GM23338 (cell line): ENCODE results near the gene FOLR1. TPM values are rescaled to one million over a fixed set of nuclear protein-coding genes. Genes with fewer than 3 reads are reported as not detected.

Source experiments
- ATAC-seq: fragments of 200-7000 bp; cut with Tn5 transposase; 3 replicates; pipeline ENCODE4 v1.9.1; 2020
- DNase-seq: peaks from one replicate; pipeline ENCODE4 v3.0.0-alpha.2; 2015; ENCODE audit warnings: low spot score
- H2AFZ ChIP-seq: fragments of 200-600 bp; sonication (generic); 2 replicates; pipeline ENCODE4 v1.8.0; 2016; ENCODE audit warnings: antibody characterized with exemption, mild to moderate bottlenecking, moderate library complexity
- H3F3A ChIP-seq: fragments of 200-600 bp; sonication (generic); replicated peaks from 2 replicates; pipeline ENCODE4 v1.8.0; 2017; ENCODE audit warnings: antibody characterized with exemption, mixed run types, low read depth
- H3K27ac ChIP-seq: fragments of 200-600 bp; sonication (generic); 2 replicates; pipeline ENCODE4 v1.6.1; 2016; ENCODE audit warnings: low read depth
- H3K27me3 ChIP-seq: fragments of 200-600 bp; sonication (generic); 2 replicates; pipeline ENCODE4 v1.8.0; 2016; ENCODE audit warnings: mild to moderate bottlenecking, mixed run types, moderate library complexity; ENCODE audit not compliant: insufficient read depth
- H3K36me3 ChIP-seq: fragments of 200-600 bp; sonication (generic); 2 replicates; pipeline ENCODE4 v1.8.0; 2016; ENCODE audit warnings: mild to moderate bottlenecking; ENCODE audit not compliant: insufficient read depth
- H3K4me1 ChIP-seq: fragments of 200-600 bp; sonication (generic); 2 replicates; pipeline ENCODE4 v1.8.0; 2016; ENCODE audit warnings: mild to moderate bottlenecking, moderate library complexity; ENCODE audit not compliant: insufficient read depth
- H3K4me2 ChIP-seq: fragments of 200-600 bp; sonication (generic); 2 replicates; pipeline ENCODE4 v1.7.1; 2017; ENCODE audit warnings: mixed run types
- H3K4me3 ChIP-seq: fragments of 200-600 bp; sonication (generic); 2 replicates; pipeline ENCODE4 v1.6.1; 2016; ENCODE audit warnings: mixed run types
- H3K79me2 ChIP-seq: fragments of 200-600 bp; sonication (generic); replicated peaks from 2 replicates; pipeline ENCODE4 v1.8.0; 2017; ENCODE audit warnings: mild to moderate bottlenecking; ENCODE audit not compliant: insufficient read depth
- H3K9me2 ChIP-seq: fragments of 200-600 bp; sonication (generic); 2 replicates; pipeline ENCODE4 v1.8.0; 2017; ENCODE audit not compliant: insufficient read depth
- H4K20me1 ChIP-seq: fragments of 200-600 bp; sonication (generic); replicated peaks from 2 replicates; pipeline ENCODE4 v1.8.0; 2017; ENCODE audit warnings: mild to moderate bottlenecking; ENCODE audit not compliant: insufficient read depth
- H3K27ac Mint-ChIP-seq: 2 replicates; pipeline ENCODE4 v1.8.0; 2020; ENCODE audit warnings: inconsistent platforms, mild to moderate bottlenecking, moderate library complexity, mixed read lengths
- H3K27me3 Mint-ChIP-seq: 3 replicates; pipeline ENCODE4 v1.8.0; 2022; ENCODE audit warnings: low read depth, mild to moderate bottlenecking, moderate library complexity, mixed read lengths, inconsistent platforms; ENCODE audit not compliant: insufficient read depth, poor library complexity
- H3K36me3 Mint-ChIP-seq: 3 replicates; pipeline ENCODE4 v1.8.0; 2021; ENCODE audit warnings: low read depth, mild to moderate bottlenecking, inconsistent platforms, moderate library complexity, mixed read lengths
- H3K4me1 Mint-ChIP-seq: 3 replicates; pipeline ENCODE4 v1.8.0; 2020; ENCODE audit warnings: mild to moderate bottlenecking, inconsistent platforms, mixed read lengths
- H3K4me3 Mint-ChIP-seq: 3 replicates; pipeline ENCODE4 v1.8.0; 2021; ENCODE audit warnings: moderate library complexity, mild to moderate bottlenecking, inconsistent platforms, mixed read lengths
- H3K9me3 Mint-ChIP-seq: 3 replicates; pipeline ENCODE4 v1.8.0; 2020; ENCODE audit warnings: moderate library complexity, mild to moderate bottlenecking, inconsistent platforms, mixed read lengths
- EZH2 ChIP-seq: fragments of 200-600 bp; sonication (generic); IDR thresholded peaks from one replicate; pipeline ENCODE4 v1.8.0; 2017; ENCODE audit warnings: antibody characterized with exemption, mild to moderate bottlenecking, low read depth; ENCODE audit not compliant: unreplicated experiment
- REST ChIP-seq: IDR thresholded peaks from one replicate; pipeline ENCODE4 v1.6.1; 2018; ENCODE audit warnings: antibody characterized with exemption; ENCODE audit not compliant: unreplicated experiment
- STAT1 ChIP-seq: IDR thresholded peaks from one replicate; pipeline ENCODE4 v1.6.1; 2016; ENCODE audit warnings: antibody characterized with exemption; ENCODE audit not compliant: unreplicated experiment
- ZNF462 ChIP-seq: fragments of 250-450 bp; sonication (Bioruptor Pico); IDR thresholded peaks from 2 replicates; pipeline ENCODE4 v1.5.0; 2020; ENCODE audit warnings: mild to moderate bottlenecking, moderate library complexity
- polyA plus RNA-seq: library from polyadenylated mRNA; unstranded; fragments of >200 nt; fragmentation: Nextera tagmentation; extraction: Ambion mirVana; gene quantifications from 2 replicates; pipeline ENCODE4 v1.2.1, GENCODE V29; 2016
- total RNA-seq: library from RNA; depleted of rRNA; stranded (reverse); fragments of >200 nt; shearing (Covaris generic); gene quantifications from 2 replicates; pipeline ENCODE4 v1.2.3, GENCODE V29; 2014

FOLR1 gene
- total and polyA plus RNA-seq, 2 experiments from 2014 or later, result 0.42 TPM; not detected in 1

- TF ChIP-seq REST (no peak), ZNF462 (CRISPR knock-in tag) (no peak)
Measured at GRCh38 chr11:72241291-72241781, 49.4 kb downstream of the FOLR1 start (continued).

DNA sequence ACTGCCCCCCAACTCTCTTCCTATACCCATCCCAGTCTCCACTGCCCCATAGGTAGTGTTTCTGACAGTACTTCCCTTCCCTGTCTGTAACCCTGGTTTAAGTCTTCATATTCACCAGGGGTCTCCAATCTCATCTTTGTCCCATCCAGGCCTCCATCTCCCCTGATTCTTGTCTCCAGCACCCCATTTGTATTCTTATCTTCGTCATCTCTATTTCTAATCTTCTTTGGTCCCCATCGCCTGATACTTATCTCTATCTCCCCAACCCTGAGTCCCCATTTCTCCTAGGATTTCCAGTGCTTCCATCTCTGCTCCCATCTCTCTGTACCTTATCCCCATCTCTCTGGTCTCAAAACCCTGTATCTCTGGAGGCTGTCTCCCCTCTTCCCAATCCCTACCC is 50.2 kb downstream of the FOLR1 start:
- ATAC-seq (no peak), DNase-seq (no peak)
- Histone ChIP-seq H3F3A (0 out of 2 replicates have a peak, but pooled peaks cover 9% of the 10 kb centered on the region), H3K27ac (no peak overlapping the region), H3K4me1 (peaks cover 35% of the 10 kb centered on the region), H2AFZ (no peak overlapping the region), H3K36me3 (no peaks in the 10 kb centered on the region), H4K20me1 (peaks cover 10% of the 10 kb centered on the region), H3K27me3 (peaks cover 89% of the 10 kb centered on the region), H3K9me2 (no peaks in the 10 kb centered on the region), H3K4me2 (no peak overlapping the region), H3K79me2 (no peaks in the 10 kb centered on the region), H3K4me3 (no peak overlapping the region)
- peaks cover 40% of the 10 kb centered on the region for H3K4me1 Mint-ChIP-seq
- H3K27ac Mint-ChIP-seq, result no peak overlapping the region
- H3K4me3 Mint-ChIP-seq, result peak overlapping the region; percentile 7; the same call in 1 of the 3 replicates
- peaks cover 50% of the 10 kb centered on the region for H3K27me3 Mint-ChIP-seq
- TF ChIP-seq EZH2, result peak; percentile 44
- no peak for TF ChIP-seq STAT1
- H3K9me3 Mint-ChIP-seq, result peaks cover 4% of the 10 kb centered on the region; the same call in 2 of the 3 replicates
- peaks cover 8% of the 10 kb centered on the region for H3K36me3 Mint-ChIP-seq
